T-helper 1 cell treated with Interleukin-12 subunit alpha and Interleukin-12 subunit beta and Interleukin-4 antibody, amounts not matched to agents 30 ng/mL and 1 ng/mL, for 36 hours (primary cell): ENCODE data around the gene CCDC126. TPM values are rescaled to one million over a fixed set of nuclear protein-coding genes. Genes with fewer than 3 reads are reported as not detected.
"Not testable (repeated sequence)": the region's sequence is repeated elsewhere in the genome, so short reads cannot be mapped to it uniquely, and the experiment has no call there.

Source experiments
- intact Hi-C: fragments of 100-400 bp; cut with micrococcal nuclease; formaldehyde crosslinking; loops from one replicate; pipeline ENCODE4 v1.15.1; 2024
- total RNA-seq: library from RNA; stranded (reverse); gene quantifications from 2 replicates; pipeline ENCODE4 v1.2.3, GENCODE V29; 2022

CCDC126 gene, protein sequence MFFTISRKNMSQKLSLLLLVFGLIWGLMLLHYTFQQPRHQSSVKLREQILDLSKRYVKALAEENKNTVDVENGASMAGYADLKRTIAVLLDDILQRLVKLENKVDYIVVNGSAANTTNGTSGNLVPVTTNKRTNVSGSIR
- total RNA-seq = 7.7 and 8.6 TPM in 2 replicates

GRCh38 chr7:23597094-23598091 is at the start of gene CCDC126:
TSS of gene CCDC126 (plus strand) at chr7:23597382. CDS start at chr7:23611316, 13,934 bp downstream.
- intact Hi-C loops = loop anchor here (1.0 to 10.0 kb wide), 16 partner anchors 27 to 1587 kb away; partner anchors contain the start of genes CYCS, FAM221A, HYCC1 and IGF2BP3

DNA sequence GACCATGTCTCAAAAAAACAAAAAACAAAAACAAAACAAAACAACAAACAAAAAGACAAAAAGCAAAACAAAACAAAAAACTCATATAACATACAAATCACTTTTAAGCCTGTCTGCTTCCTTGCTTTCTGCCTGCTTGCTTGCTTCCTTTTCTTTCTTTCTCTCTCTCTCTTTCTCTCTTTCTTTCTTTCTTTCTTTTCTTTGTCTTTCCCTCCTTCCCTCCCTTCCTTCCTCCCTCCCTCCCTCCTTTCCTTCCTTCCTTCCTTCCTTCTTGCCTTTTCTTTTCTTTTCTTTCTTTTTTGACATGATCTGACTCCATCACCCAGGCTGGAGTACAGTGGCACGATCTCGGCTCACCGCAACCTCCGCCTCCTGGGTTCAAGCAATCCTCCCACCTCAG is 49.5 kb upstream of the CCDC126 start:
- intact Hi-C loops = loop anchor here (1.0 to 5.0 kb wide), 14 partner anchors 16 to 1550 kb away; partner anchors contain the start of genes CCDC126, FAM221A, NUP42 and TRA2A

DNA sequence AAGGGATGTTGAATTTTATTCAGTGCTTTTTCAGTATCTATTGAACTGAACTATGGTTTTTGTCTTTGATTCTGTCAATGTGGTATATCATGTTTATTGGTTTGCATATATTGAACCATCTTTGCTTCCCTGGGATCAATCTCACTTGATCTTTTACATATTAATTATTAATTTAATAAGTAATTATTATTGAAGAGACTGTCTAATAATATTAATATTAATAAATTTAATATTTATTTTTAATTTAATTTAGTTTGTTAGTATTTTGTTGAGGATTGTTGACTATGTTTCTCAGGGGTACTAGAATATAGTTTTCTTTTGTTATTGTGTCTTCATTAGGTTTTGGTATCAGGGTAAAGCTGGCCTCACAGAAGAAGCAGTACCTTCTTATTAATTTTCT is 38.9 kb upstream of the CCDC126 start:
- intact Hi-C loops = no loop called here

DNA sequence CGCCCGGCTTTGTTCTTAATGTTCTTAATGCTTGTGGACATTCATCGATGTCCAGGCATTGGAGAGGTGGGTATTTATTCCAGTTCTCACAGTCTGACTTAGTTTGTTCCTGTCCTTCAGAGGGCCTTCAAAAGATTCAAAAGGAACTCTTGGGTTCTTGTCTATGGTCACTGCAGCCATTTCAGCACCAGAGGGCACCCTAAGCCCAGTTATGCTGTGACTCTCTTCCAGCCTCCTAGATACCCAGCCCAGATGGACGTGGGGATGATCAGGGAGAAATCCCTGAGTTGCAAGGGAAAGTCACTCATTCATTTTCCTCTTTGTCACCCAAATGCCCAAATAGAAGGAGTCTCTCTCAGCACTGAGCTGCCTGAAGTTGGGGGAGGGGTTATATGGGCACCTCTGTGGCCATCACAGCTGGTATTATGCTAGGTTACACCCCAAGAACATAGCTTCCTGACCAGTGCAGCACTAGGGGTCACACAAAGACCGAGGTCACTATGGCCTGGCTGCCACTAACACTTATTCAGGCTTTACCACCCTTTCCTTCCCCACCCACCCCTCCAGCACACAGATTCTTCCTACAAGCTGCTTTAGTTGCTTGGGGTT is 26.5 kb upstream of the CCDC126 start:
- intact Hi-C loops = loop anchor here (1.0 to 5.0 kb wide), 11 partner anchors 23 to 1528 kb away; partner anchors contain the start of gene CCDC126

DNA sequence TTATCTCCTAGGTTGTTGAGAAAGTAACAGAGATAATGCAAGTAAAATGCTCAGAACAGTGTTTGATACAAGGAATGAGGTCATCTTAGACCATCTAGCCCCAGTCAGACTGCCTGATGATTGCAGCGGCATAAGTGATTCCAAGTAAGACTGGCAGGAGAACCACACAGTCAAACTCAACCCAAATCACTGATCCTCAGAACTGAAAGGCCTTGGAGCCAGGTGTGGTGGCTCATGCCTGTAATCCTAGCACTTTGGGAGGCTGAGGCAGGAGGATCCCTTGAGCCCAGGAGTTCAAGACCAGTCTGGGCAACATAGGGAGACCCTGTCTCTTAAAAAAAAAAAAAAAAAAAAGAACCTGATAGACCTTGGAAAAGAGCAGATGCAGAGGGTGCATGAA is 15.2 kb upstream of the CCDC126 start:
- intact Hi-C loops = not testable (repeated sequence)

- intact Hi-C loops = not testable (repeated sequence)
Observed at GRCh38 chr7:23585304-23585703, 11.9 kb upstream of the CCDC126 start.

DNA sequence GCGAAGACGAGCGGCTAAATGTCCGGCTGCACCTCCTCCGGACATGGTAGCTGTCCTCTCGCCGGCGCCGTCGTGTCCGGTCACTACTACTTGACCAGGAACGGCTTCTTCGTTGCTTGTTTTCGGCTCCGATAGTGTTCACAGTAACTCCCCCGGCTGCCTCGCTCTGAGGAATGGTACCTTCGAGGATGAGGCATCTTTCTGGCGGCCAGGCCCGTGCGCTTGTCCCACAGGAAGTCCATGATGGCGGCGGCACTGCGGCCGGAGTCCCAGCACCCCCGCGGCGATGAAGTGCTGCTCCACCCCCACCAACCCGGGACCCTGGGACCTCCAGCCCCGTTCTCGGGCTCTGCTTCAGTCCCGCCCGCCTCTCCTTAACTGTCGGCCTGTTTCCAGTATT is 11.0 kb upstream of the CCDC126 start:
- intact Hi-C loops = no loop called here

DNA sequence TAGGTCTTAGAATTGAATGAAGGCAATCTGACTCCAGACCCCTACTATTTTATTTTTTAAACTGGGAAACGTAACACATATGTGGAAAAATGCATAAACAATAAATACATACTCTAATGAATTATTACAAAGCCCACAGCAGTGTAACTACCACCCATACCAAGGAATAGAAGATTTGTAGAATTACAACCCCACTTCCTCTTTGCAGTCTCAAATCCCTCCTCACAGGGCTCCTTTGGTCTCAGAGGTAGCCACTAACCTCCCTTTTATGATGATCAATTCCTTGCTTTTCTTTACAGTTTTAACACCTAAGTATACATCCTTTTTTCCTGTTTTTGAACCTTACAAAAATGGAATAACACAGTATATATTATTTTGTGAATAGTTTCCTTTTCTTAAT is 6.7 kb upstream of the CCDC126 start:
- intact Hi-C loops = loop anchor here (10.0 kb wide), 3 partner anchors 486 to 1594 kb away; partner anchors contain the start of genes KLHL7 and PALS2

DNA sequence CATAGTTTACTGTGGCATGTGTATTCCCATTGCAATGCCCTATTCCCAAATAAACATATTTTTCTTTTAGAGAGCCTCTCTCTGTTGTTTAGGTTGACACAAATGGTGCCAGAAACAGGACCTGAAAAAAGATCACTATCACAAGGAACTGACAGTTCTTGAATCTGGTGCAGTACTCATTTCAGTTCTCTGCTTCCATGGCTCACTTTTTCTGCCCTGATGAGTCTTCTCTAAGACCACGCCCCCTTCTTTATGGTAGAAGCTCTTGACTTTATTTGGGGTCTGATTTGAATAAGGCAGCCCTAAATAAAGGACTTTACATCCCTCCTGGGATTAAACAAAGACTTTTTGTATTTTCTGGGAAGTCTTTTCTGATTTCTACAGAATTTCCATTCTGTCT is 3.5 kb upstream of the CCDC126 start:
- intact Hi-C loops = loop anchor here (10.0 kb wide), 3 partner anchors 489 to 1591 kb away; partner anchors contain the start of genes KLHL7 and PALS2

DNA sequence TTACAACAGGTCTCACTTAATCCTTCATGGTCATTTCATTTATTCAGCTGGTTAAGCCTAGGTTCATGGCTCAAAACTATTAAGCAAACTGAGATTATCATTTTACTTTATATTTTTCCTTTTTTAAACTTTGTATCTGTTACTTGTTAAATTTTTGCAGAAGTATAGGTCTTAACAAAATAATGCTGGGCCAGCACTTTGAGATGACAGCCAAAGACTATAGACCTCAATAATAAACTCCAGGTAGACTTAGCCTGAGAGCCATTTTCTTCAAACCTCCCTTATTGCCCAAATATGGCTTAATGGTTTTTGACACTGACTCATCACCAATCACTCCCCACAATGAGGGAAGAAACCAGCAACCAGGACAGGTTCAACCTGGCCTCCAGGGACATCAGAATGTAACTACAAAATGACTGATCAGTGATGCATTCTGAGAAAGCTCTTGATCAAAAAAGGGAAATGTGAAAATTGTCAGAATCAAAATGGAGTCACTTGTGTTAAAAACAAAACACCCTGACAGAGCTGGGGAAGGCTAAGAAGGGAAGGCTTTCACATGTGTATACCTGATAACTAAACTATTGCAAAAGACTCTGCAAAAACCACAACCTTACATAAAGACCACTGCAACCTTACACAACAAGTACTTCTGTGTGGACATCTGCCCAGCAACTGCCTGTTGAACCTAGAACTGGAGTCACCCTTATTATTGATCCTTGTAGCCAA is 2.1 kb upstream of the CCDC126 start:
- intact Hi-C loops = loop anchor here (5.0 to 10.0 kb wide), 6 partner anchors 248 to 1590 kb away; partner anchors contain the start of genes HYCC1, KLHL7, PALS2 and TOMM7

DNA sequence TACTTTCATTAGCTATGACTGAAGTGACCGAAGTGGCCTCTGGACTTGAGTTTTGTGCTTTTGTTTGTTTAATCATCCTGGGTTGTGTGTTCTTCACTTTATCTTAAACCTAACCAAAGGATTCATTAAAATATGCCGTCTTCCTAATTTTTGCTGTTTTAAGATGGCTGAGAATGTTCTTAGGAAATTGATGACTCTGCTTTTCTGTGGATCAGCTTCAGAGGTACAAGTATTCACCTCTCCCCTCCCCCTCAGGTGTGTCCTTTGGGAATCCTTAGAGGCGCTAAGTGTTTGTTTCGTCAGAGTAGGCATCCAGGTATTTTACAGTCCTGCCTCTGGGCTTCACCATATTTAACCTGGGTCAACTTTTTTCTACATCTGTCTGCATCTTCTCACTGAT is 1.1 kb downstream of the CCDC126 start:
- intact Hi-C loops = loop anchor here (5.0 to 10.0 kb wide), 6 partner anchors 251 to 1587 kb away; partner anchors contain the start of genes HYCC1, KLHL7, PALS2 and TOMM7

DNA sequence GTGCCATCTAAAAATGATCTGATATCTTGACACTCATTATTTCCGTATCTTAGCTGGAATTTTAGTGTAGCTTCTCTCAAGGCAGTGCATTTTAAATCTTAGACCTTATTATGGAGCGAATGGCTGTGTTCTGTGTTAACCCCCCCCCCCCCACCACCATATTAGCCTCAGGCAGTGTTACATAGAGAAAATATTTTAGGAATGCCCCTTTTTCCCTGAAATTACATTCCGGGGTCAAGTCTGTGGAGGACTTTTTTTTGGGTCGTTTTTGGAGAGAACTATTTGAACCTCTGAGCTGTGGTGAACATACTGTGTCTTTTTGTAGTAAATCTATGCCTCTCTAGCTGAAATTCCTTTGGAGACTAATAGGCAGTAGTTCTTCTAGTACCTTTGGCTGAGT is 3.1 kb downstream of the CCDC126 start:
- intact Hi-C loops = no loop called here

GRCh38 chr7:23603632-23604295 is 6.6 kb downstream of the CCDC126 start:
- intact Hi-C loops = no loop called here

GRCh38 chr7:23604296-23604640 is 7.1 kb downstream of the CCDC126 start:
- intact Hi-C loops = no loop called here

DNA sequence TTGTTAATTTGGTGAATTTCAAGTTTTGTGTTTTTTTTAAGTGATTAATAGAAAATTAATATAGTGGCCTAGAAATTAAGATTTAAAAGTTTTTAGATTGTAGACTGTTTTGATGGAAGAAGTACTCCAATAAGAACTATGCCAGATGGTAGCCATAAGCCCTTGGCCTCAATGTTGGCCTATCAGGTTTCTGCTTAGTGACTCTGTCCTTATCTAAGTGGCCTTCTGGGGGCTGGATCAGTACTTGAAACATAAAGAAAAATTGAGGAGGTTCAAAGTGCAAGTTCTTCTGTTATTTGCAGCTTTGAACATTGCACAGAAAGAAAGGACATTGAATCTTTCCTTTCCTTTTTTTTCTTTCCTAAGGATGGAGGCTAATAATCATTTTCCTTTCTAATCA is 9.9 kb downstream of the CCDC126 start:
- intact Hi-C loops = no loop called here

- intact Hi-C loops = no loop called here
Observed at GRCh38 chr7:23607866-23608265, 10.7 kb downstream of the CCDC126 start.

GRCh38 chr7:23615331-23615730 is 18.1 kb downstream of the CCDC126 start:
- intact Hi-C loops = no loop called here

- intact Hi-C loops = no loop called here
Observed at GRCh38 chr7:23616593-23616992, 19.4 kb downstream of the CCDC126 start.

DNA sequence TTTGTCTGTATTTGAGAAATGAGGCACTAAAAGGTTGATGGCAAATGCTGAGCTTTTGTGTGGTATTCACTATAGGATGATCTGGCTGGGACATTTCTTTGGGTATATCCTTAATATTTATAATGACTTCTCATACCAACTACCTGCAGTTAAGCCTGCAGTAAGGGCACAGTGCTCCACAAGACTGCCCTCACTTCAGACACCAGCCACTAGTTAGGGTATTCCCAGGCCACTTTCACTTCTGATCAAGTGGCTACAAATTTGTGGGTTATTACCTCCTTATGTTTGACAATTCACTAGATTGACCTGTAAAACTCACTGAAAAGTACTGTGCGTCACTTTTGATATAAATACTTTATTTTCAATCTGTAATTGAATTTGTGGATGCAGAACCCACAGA is 20.3 kb downstream of the CCDC126 start:
- intact Hi-C loops = no loop called here

- intact Hi-C loops = no loop called here
Observed at GRCh38 chr7:23618241-23618640, 21.1 kb downstream of the CCDC126 start.
